GM20000 (cell line): ENCODE results near the gene IMP4.

Source experiments
- DNase-seq: peaks from one replicate; pipeline ENCODE4 v3.0.0; 2012; ENCODE audit warnings: low spot score
- CTCF ChIP-seq: IDR thresholded peaks from 2 replicates; pipeline ENCODE4 v1.5.1; 2012; ENCODE audit warnings: mild to moderate bottlenecking, control low read depth; ENCODE audit errors: extremely low read depth, missing control alignments

The IMP4 gene

DNA sequence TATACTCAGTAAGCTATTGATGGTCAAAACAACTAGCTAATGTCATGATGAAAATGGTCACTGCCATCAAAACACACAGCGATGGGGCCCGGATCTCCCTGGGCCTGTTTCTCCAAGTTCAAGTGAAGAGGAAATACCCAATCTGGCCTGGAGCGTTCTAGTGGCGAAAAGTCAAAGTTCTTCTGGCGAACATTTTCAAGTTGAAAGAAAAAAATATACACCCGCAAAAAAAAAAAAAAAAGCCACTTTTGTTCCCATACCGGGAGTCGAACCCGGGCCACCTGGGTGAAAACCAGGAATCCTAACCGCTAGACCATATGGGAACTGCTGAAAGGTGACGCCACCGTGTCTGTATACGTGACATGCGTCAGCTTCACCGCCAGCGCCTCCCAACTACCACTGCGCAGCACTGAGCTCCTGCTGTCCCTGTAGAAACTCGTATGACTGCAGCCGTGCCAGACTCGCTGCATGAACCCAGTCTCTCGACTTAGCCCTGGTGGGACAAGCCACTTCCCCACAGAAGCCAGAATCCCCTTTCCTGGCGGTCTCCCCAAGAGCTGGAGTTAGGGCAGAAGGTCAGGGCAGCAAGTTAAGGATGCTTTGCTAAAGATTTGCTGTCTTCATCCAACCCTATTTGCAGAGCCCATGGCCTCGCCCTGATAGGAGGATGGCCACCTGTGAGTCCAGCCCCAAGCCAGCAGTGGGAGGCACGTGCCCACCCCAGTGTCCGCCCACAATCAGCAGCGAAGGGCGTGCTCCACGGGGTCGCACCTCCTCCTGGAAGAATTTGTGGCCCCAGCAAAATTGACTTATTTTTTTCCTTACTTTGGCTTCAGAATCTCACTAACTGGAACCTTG lies 5.6 kb upstream of the IMP4 start:
- no peak for TF ChIP-seq CTCF

GRCh38 chr2:130337735-130338325 lies 4.9 kb upstream of the IMP4 start:
- no peak for TF ChIP-seq CTCF
- no peak for DNase-seq

More for the DNA sequence above, 5.6 kb upstream of the IMP4 start:
- DNase-seq: peak; percentile 86

DNA sequence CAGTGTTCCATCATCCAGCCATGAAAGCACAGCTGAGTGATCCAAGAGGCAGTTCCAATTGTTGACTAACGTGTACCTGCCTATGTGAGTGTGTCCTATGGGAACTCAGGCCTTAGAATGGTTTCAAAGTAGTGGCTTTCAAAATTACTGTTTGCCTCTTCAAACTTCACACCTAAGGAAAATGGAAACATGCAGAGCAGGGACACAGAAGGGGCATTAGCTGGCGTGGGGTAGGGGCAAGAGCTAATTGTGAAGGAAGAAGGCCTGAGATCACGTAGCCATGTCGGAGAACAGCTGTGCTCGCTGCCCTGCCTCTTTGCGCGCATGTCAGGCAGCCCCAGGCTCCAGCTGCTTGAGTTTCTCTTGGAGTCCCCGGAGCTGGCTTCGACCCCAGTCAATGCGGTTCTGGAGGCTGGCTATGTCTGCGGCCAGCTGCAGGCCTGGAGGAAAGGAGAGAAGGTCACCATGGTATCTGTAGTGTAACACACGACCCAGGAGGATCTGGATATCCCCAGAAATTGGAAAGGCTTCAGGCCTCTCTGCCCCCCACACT lies 3.8 kb upstream of the IMP4 start:
- no peak for DNase-seq
- no peak for TF ChIP-seq CTCF

GRCh38 chr2:130339885-130340745 lies 2.6 kb upstream of the IMP4 start:
- no peak for DNase-seq
- TF ChIP-seq CTCF: no peak

DNA sequence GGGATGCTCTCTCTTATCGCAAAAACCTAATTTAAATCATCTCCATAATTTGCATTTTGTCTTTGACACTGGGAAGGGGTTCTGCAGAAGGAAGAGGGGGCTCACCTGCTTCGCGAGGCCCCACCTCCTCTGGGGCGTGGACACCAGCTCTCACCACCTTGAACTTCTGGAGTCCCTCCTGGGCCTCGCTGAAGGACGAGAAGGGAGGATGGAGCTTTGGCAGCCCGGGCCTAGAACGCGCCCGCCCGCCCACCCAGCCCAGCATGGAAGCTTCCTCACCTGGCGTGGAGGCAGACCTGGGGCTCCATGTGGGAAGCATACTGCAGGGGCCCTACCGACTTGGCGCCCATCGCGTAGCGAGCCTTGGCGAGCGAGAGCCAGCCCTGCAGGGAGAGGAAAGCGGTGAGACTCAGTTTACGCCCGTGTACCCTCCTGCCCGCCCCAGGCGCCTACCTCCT lies 1.1 kb upstream of the IMP4 start:
- TF ChIP-seq CTCF: no peak
- no peak for DNase-seq

GRCh38 chr2:130342020-130342532 lies 621 bp upstream of the IMP4 start:
- TF ChIP-seq CTCF: no peak
- DNase-seq: peak; percentile 92
